ENCODE results near the gene KCNQ2. TPM values are rescaled to one million over a fixed set of nuclear protein-coding genes. Genes with fewer than 3 reads are reported as not detected.

Gene KCNQ2
- total and polyA plus RNA-seq, 4 donors, result not detected

DNA sequence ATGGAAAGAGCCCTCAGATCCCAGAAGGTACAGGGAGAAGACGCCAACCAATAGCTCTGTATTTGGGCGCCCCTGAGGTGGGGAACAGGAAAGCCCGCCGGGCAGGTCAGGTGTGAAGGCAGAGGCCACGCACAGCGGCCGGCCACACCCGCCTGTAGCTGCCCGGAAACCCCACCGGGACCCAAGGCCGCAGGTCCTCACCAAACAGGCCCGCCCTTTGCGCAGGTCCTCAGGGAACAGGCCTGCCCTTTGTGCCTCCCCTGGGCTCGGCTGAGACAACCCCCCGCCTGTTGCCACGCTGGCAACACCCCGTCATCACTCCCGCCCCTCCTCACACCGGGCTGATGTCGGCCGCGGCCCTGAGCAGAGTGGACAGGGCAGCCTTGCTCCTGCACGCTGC is 66.4 kb downstream of the KCNQ2 start:
- H3K4me1 ChIP-seq (ENCODE audit: control insufficient read depth in 4 of 4, insufficient read depth in 4 of 4, low read length in 3 of 4), result no peaks in the 10 kb centered on the region
- H3K9me3 ChIP-seq (ENCODE audit: control insufficient read depth in 4 of 4, low read length in 3 of 4), result no peaks in the 10 kb centered on the region
- no peak overlapping the region for H3K27ac ChIP-seq (ENCODE audit: low read depth in 1 of 2, low read length in 2 of 2)
- H3K36me3 ChIP-seq (ENCODE audit: control insufficient read depth in 4 of 4, insufficient read depth in 3 of 4, low read depth in 1 of 4, low read length in 3 of 4), result no peaks in the 10 kb centered on the region
- H3K27me3 ChIP-seq (ENCODE audit: control insufficient read depth in 4 of 4, insufficient read depth in 4 of 4, low read length in 3 of 4), result peaks cover 0 to 3% (median 0%) of the 10 kb centered on the region in 4 donors
- DNase-seq (ENCODE audit: low spot score), result no peak
- no peak overlapping the region for H3K9ac ChIP-seq (ENCODE audit: low read depth in 1 of 2, low read length in 2 of 2)
- TF ChIP-seq SP1 (IDR thresholded peaks at IDR 0.05) (no peak), RAD21 (IDR thresholded peaks at IDR 0.05) (no peak), GABPA (IDR thresholded peaks at IDR 0.05 in 1 of 2, conservative IDR thresholded peaks at IDR 0.05 in 1 of 2) (no peak), YY1 (IDR thresholded peaks at IDR 0.05) (no peak), NR2F2 (IDR thresholded peaks at IDR 0.05) (no peak), HNF4G (IDR thresholded peaks at IDR 0.05) (no peak), TAF1 (conservative IDR thresholded peaks at IDR 0.05) (no peak), EGR1 (IDR thresholded peaks at IDR 0.05; ENCODE audit: low read depth in 2 of 2) (no peak), JUND (IDR thresholded peaks at IDR 0.05) (no peak), FOXA1 (IDR thresholded peaks at IDR 0.05) (no peak), HNF4A (conservative IDR thresholded peaks at IDR 0.05) (no peak), RXRA (IDR thresholded peaks at IDR 0.05) (no peak)
- TF ChIP-seq, protein P1, sequence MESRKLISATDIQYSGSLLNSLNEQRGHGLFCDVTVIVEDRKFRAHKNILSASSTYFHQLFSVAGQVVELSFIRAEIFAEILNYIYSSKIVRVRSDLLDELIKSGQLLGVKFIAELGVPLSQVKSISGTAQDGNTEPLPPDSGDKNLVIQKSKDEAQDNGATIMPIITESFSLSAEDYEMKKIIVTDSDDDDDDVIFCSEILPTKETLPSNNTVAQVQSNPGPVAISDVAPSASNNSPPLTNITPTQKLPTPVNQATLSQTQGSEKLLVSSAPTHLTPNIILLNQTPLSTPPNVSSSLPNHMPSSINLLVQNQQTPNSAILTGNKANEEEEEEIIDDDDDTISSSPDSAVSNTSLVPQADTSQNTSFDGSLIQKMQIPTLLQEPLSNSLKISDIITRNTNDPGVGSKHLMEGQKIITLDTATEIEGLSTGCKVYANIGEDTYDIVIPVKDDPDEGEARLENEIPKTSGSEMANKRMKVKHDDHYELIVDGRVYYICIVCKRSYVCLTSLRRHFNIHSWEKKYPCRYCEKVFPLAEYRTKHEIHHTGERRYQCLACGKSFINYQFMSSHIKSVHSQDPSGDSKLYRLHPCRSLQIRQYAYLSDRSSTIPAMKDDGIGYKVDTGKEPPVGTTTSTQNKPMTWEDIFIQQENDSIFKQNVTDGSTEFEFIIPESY (IDR thresholded peaks at IDR 0.05), result no peak
- TF ChIP-seq, protein P2, sequence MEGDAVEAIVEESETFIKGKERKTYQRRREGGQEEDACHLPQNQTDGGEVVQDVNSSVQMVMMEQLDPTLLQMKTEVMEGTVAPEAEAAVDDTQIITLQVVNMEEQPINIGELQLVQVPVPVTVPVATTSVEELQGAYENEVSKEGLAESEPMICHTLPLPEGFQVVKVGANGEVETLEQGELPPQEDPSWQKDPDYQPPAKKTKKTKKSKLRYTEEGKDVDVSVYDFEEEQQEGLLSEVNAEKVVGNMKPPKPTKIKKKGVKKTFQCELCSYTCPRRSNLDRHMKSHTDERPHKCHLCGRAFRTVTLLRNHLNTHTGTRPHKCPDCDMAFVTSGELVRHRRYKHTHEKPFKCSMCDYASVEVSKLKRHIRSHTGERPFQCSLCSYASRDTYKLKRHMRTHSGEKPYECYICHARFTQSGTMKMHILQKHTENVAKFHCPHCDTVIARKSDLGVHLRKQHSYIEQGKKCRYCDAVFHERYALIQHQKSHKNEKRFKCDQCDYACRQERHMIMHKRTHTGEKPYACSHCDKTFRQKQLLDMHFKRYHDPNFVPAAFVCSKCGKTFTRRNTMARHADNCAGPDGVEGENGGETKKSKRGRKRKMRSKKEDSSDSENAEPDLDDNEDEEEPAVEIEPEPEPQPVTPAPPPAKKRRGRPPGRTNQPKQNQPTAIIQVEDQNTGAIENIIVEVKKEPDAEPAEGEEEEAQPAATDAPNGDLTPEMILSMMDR (IDR thresholded peaks at IDR 0.05; ENCODE audit: low read depth, low read length, missing input control), result no peak
- TF ChIP-seq, protein P3, sequence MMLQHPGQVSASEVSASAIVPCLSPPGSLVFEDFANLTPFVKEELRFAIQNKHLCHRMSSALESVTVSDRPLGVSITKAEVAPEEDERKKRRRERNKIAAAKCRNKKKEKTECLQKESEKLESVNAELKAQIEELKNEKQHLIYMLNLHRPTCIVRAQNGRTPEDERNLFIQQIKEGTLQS (IDR thresholded peaks at IDR 0.05), result no peak
- 84% methylated on average over 23 of the region's 23 CpGs for WGBS
- no peak overlapping the region for H3K4me3 ChIP-seq (ENCODE audit: low read depth in 1 of 3, low read length in 3 of 3)

DNA sequence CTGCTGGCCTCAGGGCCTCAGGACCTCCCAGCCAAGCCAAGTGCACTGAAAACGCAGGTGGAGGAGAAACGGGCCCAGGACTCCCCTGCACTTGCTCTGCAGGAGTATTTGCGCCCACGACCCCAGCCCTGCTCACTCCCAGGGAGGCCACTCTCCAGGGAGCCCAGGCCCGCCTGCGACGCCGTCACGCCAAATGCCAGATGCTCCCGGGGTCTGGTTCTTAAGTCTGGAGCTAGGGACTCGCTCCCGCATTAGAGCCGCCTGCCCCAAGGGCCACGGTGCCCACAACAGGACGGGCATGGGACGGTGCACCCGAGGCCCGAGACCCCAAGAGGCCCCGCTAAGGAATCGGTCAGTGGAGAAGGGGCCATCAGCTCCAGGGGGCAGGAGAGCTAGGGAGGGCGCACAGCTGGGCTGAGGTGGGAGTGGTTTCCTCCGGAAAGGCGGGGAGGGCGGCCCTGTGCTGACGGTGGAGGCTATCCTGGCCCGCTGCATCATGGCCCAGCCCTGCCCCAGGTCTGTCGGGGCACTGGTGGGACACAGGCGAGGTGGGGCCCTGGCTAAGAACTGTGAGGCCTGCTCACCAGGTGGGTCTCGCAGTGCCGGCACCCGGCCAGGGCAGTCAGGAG is 67.2 kb downstream of the KCNQ2 start:
- Histone ChIP-seq H3K4me3 (ENCODE audit: low read depth in 1 of 3, low read length in 3 of 3) (no peak overlapping the region), H3K4me1 (ENCODE audit: control insufficient read depth in 4 of 4, insufficient read depth in 4 of 4, low read length in 3 of 4) (no peaks in the 10 kb centered on the region), H3K9ac (ENCODE audit: low read depth in 1 of 2, low read length in 2 of 2) (no peak overlapping the region), H3K27ac (ENCODE audit: low read depth in 1 of 2, low read length in 2 of 2) (no peak overlapping the region), H3K9me3 (ENCODE audit: control insufficient read depth in 4 of 4, low read length in 3 of 4) (no peaks in the 10 kb centered on the region), H3K27me3 (ENCODE audit: control insufficient read depth in 4 of 4, insufficient read depth in 4 of 4, low read length in 3 of 4) (peaks cover 0 to 3% (median 0%) of the 10 kb centered on the region in 4 donors), H3K36me3 (ENCODE audit: control insufficient read depth in 4 of 4, insufficient read depth in 3 of 4, low read depth in 1 of 4, low read length in 3 of 4) (no peaks in the 10 kb centered on the region)
- 75% methylated on average over 31 of the region's 31 CpGs for WGBS
- DNase-seq (ENCODE audit: low spot score), result no peak
- TF ChIP-seq RXRA (IDR thresholded peaks at IDR 0.05) (no peak), NR2F2 (IDR thresholded peaks at IDR 0.05) (no peak), EGR1 (IDR thresholded peaks at IDR 0.05; ENCODE audit: low read depth in 2 of 2) (no peak), FOXA2 (IDR thresholded peaks at IDR 0.05) (no peak), HNF4G (IDR thresholded peaks at IDR 0.05) (no peak), TAF1 (conservative IDR thresholded peaks at IDR 0.05) (no peak), JUND (IDR thresholded peaks at IDR 0.05) (no peak), YY1 (IDR thresholded peaks at IDR 0.05) (no peak), SP1 (IDR thresholded peaks at IDR 0.05) (no peak), GABPA (IDR thresholded peaks at IDR 0.05 in 1 of 2, conservative IDR thresholded peaks at IDR 0.05 in 1 of 2) (no peak)
- TF ChIP-seq, protein P3 (IDR thresholded peaks at IDR 0.05), result no peak
- TF ChIP-seq, protein P1 (IDR thresholded peaks at IDR 0.05), result no peak
- TF ChIP-seq, protein P4, sequence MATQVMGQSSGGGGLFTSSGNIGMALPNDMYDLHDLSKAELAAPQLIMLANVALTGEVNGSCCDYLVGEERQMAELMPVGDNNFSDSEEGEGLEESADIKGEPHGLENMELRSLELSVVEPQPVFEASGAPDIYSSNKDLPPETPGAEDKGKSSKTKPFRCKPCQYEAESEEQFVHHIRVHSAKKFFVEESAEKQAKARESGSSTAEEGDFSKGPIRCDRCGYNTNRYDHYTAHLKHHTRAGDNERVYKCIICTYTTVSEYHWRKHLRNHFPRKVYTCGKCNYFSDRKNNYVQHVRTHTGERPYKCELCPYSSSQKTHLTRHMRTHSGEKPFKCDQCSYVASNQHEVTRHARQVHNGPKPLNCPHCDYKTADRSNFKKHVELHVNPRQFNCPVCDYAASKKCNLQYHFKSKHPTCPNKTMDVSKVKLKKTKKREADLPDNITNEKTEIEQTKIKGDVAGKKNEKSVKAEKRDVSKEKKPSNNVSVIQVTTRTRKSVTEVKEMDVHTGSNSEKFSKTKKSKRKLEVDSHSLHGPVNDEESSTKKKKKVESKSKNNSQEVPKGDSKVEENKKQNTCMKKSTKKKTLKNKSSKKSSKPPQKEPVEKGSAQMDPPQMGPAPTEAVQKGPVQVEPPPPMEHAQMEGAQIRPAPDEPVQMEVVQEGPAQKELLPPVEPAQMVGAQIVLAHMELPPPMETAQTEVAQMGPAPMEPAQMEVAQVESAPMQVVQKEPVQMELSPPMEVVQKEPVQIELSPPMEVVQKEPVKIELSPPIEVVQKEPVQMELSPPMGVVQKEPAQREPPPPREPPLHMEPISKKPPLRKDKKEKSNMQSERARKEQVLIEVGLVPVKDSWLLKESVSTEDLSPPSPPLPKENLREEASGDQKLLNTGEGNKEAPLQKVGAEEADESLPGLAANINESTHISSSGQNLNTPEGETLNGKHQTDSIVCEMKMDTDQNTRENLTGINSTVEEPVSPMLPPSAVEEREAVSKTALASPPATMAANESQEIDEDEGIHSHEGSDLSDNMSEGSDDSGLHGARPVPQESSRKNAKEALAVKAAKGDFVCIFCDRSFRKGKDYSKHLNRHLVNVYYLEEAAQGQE (IDR thresholded peaks at IDR 0.05), result no peak
- TF ChIP-seq, protein P2 (IDR thresholded peaks at IDR 0.05; ENCODE audit: low read depth, low read length, missing input control), result no peak
